DMS53 treated with DMSO at 0.1 percent for 48 hours (cell line): Measurements from ENCODE around the gene CRADD.

Experiments used
- DNase-seq: peaks from one replicate; lab custom pipeline; 2025; ENCODE audit not compliant: unreplicated experiment; lab: John Stamatoyannopoulos, UW

The CRADD gene

GRCh38 chr12:93892423-93893268, 215.5 kb downstream of the CRADD start:
- DNase-seq = no peak

DNA sequence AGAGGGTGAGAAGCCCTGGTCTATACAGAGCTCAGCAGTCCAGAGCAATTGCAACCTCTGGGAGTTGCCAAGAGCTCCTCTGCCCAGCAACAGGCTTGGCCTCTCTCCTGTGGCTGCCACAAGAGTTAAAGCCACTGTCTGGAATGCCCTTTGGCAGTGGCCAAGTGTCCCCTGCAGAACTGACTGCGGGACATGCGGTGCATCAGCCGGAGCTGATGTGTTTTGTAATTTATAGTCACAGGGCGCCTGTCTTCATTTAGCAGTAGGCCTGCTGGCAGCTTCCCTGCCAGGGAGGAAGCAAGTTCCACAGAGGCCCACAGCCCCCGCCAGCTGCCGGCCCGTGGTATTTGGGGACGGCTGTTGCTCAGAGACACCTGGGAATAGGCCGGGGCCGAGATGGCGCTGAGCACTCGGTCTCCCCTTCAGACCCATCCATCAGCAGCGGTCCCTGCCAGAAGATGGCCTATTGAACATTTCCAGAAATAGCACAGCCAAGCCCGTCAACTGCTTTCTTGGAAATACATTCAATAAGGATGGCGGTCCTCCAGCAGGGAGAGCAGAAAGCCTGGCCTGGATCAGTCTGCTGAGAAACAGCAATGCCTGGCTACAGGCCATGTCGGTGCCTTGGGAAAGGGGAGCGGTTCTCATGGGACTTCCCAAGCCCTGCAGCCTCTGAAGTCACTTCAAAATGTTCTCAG, 217.4 kb downstream of the CRADD start:
- no peak for DNase-seq

- DNase-seq = no peak
These were observed 217.9 kb downstream of the CRADD start for GRCh38 chr12:93895089-93895445.

DNA sequence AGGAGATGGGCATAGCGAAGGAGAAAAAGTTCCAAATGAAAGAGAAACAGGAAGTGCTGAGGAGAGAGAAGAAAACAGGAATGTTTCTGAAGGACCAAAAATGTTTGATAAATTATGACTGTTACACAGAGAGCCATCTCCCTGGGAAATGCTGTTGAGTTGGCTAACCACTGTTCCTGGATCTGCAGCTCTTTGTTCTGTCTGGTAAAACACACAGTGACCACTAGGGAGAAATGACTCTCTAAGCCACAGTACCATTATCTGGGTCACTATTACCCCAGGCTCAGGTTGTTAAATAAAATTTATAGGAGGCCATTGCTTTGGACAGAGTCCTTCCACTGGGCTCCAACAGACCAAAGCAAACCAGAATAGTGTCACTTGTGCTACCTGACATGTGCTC, 219.3 kb downstream of the CRADD start:
- DNase-seq = no peak

DNA sequence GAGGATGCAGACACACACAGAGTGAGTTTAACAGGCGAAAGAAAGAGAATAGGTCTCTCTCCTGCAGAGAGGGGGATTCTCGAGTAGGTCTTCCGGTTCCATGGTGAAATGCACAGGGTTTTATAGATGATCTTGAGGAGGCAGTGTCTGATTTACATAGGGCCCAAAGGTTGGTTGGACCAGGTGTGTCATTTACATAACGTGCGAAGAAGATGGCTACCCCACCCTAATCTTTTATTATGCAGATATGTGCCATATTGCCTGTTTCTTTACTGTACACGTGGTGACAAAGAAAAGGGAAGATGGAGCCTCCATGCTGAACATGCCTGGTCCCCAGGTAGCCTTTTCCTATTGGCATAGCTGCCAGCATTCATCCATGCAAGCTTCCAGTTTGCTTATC, 219.8 kb downstream of the CRADD start:
- DNase-seq = no peak

DNA sequence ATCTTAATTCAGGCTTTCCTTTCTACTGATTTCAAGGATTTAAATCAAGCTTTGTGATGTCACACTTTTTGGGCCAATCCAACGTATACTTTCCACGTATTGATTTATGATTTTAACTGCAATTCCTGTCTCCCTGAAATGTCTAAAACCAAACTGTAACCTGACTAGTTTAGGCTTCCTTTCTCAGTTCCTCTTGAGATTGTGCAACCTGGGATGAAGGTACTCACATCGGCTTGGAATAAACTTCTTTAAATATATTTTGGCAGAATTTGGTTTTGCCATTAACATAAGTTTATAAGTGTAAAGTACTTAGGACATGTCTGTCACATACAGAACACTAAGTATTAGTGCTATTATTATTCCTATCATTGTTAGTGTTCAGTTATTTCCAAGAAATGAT, 224.6 kb downstream of the CRADD start:
- DNase-seq = no peak

- no peak for DNase-seq
These were observed 225.0 kb downstream of the CRADD start for GRCh38 chr12:93902192-93902591.

- peak; percentile 65 for DNase-seq
These were observed 225.8 kb downstream of the CRADD start for GRCh38 chr12:93902736-93903562.

- DNase-seq = no peak
These were observed 226.9 kb downstream of the CRADD start for GRCh38 chr12:93904124-93904523.

DNA sequence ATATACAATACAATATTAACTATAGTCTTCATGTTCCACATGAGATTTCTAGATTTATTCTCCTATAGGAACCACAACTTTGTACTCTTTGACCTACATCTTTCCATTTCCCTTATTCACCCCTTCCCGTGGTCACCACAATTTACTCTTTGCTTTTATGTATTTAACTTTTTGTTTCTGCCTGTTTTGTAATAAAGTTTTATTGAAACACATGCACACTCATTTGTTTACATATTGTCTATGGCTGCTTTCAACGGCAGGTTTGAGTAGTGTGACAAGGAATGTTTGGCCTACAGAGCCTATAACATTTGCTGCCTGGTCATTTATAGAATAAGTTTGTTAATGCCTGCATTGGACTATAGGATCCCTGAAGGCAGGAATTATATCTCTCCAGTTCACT, 231.1 kb downstream of the CRADD start:
- DNase-seq = no peak

- DNase-seq = no peak
These were observed 231.8 kb downstream of the CRADD start for GRCh38 chr12:93908846-93909567.

DNA sequence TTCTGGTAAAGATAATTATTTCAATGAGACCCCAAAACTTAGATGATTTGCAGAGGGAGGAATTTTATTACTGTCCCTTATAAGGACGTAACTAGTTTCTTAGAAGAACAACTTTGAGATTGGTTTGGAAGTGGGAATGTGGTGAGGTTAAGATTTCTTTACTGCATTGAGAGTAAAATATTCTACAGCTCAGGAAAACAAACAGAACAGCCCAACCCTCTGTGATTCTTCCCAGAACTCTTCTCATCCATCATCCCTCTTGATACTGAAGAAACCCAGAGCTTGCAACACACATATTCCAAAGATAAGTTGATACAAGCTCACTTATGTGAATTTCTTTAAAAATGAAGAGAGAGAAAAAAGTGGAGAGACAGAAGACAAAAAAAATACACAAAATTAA, 234.2 kb downstream of the CRADD start:
- no peak for DNase-seq

DNA sequence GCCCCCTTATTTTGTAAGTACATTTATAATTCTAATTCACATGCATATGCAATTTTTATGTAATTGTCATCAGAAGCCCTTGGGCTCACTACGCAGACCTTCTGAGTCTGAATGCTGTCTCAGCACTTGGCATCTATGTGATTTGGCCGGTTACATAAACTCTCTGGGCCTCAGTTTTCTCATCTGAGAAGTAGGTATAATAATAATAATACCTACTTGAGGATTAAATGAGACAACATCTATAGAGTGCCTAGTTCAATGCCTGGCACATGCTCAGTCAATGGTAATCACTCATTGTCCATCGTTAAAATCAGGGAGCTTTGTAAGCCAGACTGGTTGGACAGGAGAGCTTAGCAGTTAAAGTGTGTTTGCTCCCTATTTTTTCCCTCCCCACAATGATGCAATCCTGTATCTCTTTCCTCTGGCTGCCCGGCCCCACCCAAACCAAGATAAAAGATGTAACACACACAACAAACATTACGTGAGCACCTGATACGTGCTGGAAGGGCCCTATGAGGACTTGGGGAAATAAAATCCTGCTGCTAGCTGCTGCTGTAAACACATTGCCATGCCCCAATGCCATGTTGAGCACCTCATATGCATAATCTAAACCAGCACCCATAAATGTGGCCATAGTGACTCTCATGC, 235.0 kb downstream of the CRADD start:
- no peak for DNase-seq

DNA sequence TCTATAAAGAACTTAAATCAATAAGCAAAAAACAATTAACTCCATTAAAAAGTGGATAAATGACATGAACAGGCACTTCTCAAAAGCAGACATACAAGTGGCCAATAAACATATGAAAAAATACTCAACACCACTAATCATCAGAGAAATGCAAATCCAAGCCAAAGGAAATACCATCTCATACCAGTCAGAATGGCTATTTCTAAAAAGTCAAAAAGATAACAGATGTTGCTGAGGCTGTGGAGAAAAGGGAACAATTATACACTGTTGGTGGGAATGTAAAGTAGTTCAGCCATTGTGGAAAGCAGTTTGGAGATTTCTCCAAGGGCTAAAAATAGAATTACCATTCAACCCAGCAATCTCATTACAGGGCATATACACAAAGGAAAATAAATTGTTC, 236.7 kb downstream of the CRADD start:
- DNase-seq = no peak

DNA sequence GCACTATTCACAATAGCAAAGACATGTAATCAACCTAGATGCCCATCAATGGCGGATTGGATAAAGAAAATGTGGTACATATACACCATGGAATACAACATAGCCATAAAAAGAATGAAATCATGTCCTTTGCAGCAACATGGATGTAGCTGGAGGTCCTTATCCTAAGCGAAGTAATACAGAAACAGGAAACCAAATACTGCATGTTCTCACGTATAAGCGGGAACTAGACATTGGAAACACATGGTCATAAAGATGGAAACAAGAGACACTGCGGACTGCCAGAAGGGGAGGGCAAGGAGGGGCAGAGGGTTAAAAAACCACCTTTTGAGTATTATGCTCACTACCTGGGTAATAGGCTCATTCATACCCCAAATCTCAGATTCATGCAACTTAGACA, 237.1 kb downstream of the CRADD start:
- no peak for DNase-seq

- no peak for DNase-seq
These were observed 238.2 kb downstream of the CRADD start for GRCh38 chr12:93915411-93915810.

- no peak for DNase-seq
These were observed 239.2 kb downstream of the CRADD start for GRCh38 chr12:93916402-93916801.

DNA sequence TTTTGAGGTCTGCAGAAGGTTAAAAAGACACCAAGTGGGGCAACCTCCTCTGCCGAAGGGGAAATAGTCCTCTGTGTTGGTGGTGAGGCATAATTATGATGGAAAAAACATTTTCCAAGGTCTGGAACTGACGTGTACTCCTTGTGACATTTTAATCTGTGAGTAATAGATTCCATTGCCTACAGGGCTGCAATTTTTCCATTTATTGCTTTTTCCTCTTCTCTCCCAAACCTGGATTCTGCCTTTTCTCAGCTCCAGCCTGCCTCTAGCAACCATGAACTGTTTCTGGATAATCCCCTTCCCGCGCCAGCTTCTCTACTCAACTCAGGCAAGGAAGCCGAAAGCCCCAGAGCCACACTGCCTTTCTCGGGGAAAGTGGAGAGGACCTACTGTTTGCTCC, 241.1 kb downstream of the CRADD start:
- no peak for DNase-seq

DNA sequence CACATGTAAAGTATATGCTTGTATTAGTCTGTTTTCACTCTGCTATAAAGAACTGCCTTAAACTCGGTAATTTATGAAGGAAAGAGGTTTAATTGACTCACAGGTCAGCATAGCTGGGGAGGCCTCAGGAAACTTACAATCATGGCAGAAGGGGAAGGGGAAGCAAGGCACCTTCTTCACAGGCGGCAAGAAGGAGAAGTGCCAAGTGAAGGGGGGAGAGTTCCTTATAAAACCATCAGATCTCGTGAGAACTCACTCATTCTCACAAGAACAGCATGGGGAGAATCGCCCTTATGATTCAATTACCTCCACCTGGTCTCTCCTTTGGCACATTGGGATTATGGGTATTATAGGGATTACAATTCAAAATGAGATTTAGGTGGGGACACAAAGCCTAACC, 241.7 kb downstream of the CRADD start:
- no peak for DNase-seq

DNA sequence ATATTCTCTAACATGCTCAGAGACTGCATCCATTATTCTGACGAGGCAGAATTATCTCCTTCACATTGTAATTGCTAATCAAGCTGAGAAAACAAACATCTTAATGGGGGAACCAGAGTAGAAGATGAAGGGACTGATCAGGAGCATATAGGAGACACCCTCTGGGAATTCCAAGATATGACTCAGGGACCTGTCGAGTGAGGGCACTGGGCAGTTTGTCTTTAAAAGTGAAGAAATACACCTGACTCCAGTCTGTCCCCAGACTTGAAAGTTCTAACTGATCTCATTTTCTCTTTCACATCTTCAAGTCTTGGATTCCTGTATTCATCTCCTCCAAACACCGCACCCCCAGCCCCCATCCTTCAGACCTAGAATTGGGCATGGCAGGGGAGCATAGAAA, 244.3 kb downstream of the CRADD start:
- no peak for DNase-seq

DNA sequence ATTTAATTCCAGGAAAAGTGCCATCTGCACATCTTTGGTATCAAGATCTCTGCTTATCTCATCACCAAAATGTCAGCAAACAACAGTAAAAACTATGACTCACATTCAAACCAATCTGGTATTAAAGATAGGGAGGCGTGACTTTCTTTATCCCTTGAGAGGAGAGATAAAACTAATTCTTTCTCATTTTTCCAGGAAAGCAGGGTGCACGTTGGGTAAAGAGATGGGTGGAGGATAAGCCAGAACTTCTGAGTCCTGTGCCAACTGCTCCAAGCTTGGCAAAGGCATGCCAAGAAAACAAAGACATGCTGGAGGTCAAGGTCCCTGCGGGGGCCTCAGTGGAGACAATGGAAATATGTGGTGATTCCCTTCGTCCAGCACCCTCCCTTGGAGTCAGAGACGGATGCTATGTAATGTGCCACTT, 245.4 kb downstream of the CRADD start:
- no peak for DNase-seq
